Panc1 (cell line): ENCODE measurements around the gene SYNGR4.

ENCODE experiments used
- SIN3A ChIP-seq: IDR thresholded peaks from 2 replicates; pipeline ENCODE4 v1.6.1; 2012; ENCODE audit warnings: low read depth, mild to moderate bottlenecking, low read length, moderate library complexity, borderline replicate concordance; ENCODE audit not compliant: insufficient read depth
- TF ChIP-seq, protein P1 (sequence below): fragments of 450-650 bp; IDR thresholded peaks from 2 replicates; pipeline ENCODE4 v1.5.1; 2017; ENCODE audit warnings: mild to moderate bottlenecking

DNA sequence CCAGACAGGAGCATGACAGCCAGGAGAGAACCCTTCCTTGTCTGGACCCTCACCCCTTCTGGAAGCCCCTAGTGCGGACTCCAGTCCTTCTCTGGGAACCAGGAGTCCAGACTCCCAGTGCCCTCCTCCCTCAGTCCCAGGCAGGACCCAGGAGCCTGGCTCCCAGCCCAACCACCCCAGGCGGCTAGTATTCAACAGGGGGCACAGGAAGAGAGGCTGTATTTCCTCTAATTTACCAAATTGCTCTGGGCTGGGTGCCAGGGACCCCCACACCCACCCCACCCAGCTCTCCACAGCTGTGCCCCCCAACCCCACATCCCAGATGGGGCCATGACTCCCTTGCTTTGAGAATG lies 32.6 kb downstream of the SYNGR4 start:
- TF ChIP-seq, protein P1, sequence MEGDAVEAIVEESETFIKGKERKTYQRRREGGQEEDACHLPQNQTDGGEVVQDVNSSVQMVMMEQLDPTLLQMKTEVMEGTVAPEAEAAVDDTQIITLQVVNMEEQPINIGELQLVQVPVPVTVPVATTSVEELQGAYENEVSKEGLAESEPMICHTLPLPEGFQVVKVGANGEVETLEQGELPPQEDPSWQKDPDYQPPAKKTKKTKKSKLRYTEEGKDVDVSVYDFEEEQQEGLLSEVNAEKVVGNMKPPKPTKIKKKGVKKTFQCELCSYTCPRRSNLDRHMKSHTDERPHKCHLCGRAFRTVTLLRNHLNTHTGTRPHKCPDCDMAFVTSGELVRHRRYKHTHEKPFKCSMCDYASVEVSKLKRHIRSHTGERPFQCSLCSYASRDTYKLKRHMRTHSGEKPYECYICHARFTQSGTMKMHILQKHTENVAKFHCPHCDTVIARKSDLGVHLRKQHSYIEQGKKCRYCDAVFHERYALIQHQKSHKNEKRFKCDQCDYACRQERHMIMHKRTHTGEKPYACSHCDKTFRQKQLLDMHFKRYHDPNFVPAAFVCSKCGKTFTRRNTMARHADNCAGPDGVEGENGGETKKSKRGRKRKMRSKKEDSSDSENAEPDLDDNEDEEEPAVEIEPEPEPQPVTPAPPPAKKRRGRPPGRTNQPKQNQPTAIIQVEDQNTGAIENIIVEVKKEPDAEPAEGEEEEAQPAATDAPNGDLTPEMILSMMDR: no peak
- TF ChIP-seq SIN3A: no peak
